ENCODE data around the gene RFK.

DNA sequence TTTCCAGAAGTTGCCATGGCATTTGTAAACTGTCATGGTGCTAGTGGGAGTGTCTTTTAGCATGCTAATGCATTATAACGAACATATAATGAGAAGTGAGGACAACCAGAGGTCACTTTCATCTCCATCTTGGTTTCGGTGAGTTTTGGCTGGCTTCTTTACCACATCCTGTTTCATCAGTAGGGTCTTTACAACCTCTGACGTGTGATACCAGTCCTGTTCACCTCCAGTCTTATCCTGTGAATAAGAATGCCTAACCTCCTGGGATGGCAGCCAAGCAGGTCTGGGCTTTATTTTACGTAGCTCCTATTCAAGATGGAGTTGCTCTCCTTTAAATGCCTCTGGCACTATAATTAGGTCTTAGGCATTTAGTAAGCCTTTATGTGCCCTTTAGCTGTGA, 20.4 kb upstream of the RFK start:
- TF ChIP-seq, protein P1, sequence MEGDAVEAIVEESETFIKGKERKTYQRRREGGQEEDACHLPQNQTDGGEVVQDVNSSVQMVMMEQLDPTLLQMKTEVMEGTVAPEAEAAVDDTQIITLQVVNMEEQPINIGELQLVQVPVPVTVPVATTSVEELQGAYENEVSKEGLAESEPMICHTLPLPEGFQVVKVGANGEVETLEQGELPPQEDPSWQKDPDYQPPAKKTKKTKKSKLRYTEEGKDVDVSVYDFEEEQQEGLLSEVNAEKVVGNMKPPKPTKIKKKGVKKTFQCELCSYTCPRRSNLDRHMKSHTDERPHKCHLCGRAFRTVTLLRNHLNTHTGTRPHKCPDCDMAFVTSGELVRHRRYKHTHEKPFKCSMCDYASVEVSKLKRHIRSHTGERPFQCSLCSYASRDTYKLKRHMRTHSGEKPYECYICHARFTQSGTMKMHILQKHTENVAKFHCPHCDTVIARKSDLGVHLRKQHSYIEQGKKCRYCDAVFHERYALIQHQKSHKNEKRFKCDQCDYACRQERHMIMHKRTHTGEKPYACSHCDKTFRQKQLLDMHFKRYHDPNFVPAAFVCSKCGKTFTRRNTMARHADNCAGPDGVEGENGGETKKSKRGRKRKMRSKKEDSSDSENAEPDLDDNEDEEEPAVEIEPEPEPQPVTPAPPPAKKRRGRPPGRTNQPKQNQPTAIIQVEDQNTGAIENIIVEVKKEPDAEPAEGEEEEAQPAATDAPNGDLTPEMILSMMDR (IDR thresholded peaks at IDR 0.05): no peak
- no peak for TF ChIP-seq POLR2A (IDR thresholded peaks at IDR 0.05)

All from adrenal gland (tissue), 5 donors.